Fibroblast of pulmonary artery (primary cell): Measurements from ENCODE around the gene ME3.
A peak's percentile ranks its signal among the peaks of the same experiment; 100 is the strongest.
"Not testable (repeated sequence)": the region's sequence is repeated elsewhere in the genome, so short reads cannot be mapped to it uniquely, and the experiment has no call there.

Experiments
- DNase-seq: peaks from one replicate; pipeline ENCODE4 v3.0.0-alpha.2; 2010; ENCODE audit warnings: low read depth
- H3K4me3 ChIP-seq: replicated peaks from 2 replicates; pipeline ENCODE4 v1.5.1; 2011; ENCODE audit warnings: low read depth, mild to moderate bottlenecking, control low read depth, low read length, moderate library complexity
- CTCF ChIP-seq: IDR thresholded peaks from 2 replicates; pipeline ENCODE4 v1.5.1; 2011; ENCODE audit warnings: mild to moderate bottlenecking, control low read depth, low read length, inconsistent platforms; ENCODE audit errors: missing control alignments

The ME3 gene

GRCh38 chr11:86548271-86548917, 124.0 kb downstream of the ME3 start:
- TF ChIP-seq CTCF = no peak
- H3K4me3 ChIP-seq = no peak overlapping the region
- peak; percentile 77 for DNase-seq

GRCh38 chr11:86547727-86548126, 124.7 kb downstream of the ME3 start:
- TF ChIP-seq CTCF = no peak
- DNase-seq = peak; percentile 31
- no peak overlapping the region for H3K4me3 ChIP-seq

- H3K4me3 ChIP-seq, DNase-seq: not testable (repeated sequence)
Observed at GRCh38 chr11:86541299-86541698, 131.1 kb downstream of the ME3 start.

- DNase-seq = no peak
- H3K4me3 ChIP-seq = no peak overlapping the region
- TF ChIP-seq CTCF = no peak
Observed at GRCh38 chr11:86538223-86538548, 134.2 kb downstream of the ME3 start.

GRCh38 chr11:86537541-86538222, 134.7 kb downstream of the ME3 start:
- H3K4me3 ChIP-seq = no peak overlapping the region
- peak; percentile 52 for DNase-seq
- peak; percentile 39 for TF ChIP-seq CTCF

GRCh38 chr11:86535773-86536172, 136.6 kb downstream of the ME3 start:
- H3K4me3 ChIP-seq = no peak overlapping the region
- no peak for DNase-seq
- TF ChIP-seq CTCF = no peak

GRCh38 chr11:86524620-86525352, 147.6 kb downstream of the ME3 start:
- peak; percentile 46 for DNase-seq
- no peak for TF ChIP-seq CTCF
- H3K4me3 ChIP-seq = no peak overlapping the region
